Measurements from ENCODE around the gene TMUB2. TPM values are rescaled to one million over a fixed set of nuclear protein-coding genes. Genes with fewer than 3 reads are reported as not detected.

TMUB2 gene
- total and polyA plus RNA-seq, 2 of the 13 experiments (the other 11 are each of a cell fraction or from before 2014, with no cell fraction given), result 26.9 to 50.8 TPM

DNA sequence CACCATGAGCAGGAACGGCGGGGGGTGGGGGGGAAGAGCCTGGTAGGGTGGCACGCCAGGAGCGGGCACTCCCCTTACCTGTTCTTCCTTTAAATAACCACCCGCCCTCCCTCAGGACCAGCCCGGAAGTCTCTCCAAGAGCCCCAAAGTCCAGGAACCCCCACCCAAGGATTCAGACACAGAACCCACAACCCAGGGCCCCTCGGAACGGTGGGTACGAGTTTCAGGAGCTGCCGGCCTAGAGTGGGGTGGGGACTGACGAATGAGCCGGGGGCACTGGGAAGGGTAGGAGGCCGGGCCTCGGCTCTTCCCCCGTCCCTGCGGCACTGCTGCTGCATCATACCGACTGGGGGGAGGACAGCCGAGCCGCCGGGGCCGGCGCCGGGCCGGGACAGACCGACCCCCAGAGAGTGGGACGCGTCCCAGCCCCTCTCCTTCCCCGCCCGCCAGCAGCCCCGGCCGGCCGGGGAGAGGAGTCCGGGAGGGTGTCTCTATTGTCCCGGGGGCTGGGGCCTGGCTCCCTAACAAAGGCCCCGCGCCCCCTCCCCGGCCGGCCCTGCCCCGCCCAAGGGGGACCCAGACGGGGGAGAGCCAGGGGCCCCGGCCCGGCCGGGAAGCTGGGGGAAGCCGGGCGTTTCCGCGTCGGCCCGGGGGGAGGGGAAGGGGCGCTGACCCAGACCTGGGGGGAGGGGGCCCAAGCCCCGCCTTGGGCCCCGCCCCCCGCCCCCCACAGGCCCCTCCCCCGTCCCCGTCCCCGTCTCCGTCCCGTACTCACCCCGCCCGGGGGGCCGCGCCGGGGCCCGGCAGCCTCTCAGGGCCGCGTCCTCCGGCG lies 12.2 kb downstream of the TMUB2 start (continued):
- TF ChIP-seq, protein P1, sequence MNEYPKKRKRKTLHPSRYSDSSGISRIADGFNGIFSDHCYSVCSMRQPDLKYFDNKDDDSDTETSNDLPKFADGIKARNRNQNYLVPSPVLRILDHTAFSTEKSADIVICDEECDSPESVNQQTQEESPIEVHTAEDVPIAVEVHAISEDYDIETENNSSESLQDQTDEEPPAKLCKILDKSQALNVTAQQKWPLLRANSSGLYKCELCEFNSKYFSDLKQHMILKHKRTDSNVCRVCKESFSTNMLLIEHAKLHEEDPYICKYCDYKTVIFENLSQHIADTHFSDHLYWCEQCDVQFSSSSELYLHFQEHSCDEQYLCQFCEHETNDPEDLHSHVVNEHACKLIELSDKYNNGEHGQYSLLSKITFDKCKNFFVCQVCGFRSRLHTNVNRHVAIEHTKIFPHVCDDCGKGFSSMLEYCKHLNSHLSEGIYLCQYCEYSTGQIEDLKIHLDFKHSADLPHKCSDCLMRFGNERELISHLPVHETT (CRISPR knock-in tag; conservative IDR thresholded peaks at IDR 0.05), result no peak
- peak; percentile 26; the same call in 1 of the 2 replicates for TF ChIP-seq ZGPAT (CRISPR knock-in tag; IDR thresholded peaks at IDR 0.05)
- TF ChIP-seq, protein P2, sequence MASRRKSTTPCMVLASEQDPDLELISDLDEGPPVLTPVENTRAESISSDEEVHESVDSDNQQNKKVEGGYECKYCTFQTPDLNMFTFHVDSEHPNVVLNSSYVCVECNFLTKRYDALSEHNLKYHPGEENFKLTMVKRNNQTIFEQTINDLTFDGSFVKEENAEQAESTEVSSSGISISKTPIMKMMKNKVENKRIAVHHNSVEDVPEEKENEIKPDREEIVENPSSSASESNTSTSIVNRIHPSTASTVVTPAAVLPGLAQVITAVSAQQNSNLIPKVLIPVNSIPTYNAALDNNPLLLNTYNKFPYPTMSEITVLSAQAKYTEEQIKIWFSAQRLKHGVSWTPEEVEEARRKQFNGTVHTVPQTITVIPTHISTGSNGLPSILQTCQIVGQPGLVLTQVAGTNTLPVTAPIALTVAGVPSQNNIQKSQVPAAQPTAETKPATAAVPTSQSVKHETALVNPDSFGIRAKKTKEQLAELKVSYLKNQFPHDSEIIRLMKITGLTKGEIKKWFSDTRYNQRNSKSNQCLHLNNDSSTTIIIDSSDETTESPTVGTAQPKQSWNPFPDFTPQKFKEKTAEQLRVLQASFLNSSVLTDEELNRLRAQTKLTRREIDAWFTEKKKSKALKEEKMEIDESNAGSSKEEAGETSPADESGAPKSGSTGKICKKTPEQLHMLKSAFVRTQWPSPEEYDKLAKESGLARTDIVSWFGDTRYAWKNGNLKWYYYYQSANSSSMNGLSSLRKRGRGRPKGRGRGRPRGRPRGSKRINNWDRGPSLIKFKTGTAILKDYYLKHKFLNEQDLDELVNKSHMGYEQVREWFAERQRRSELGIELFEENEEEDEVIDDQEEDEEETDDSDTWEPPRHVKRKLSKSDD (CRISPR knock-in tag; IDR thresholded peaks at IDR 0.05; ENCODE audit: low read depth), result no peak
- TF ChIP-seq NFATC3 (CRISPR knock-in tag; IDR thresholded peaks at IDR 0.05), result no peak
- TF ChIP-seq TEF (CRISPR knock-in tag; IDR thresholded peaks at IDR 0.05), result no peak
- TF ChIP-seq GABPA (IDR thresholded peaks at IDR 0.05; ENCODE audit: low read depth, low read length), result peak; percentile 31
- 0 out of 2 replicates have a peak, but pooled peaks have one; percentile 38 for TF ChIP-seq GABPA (CRISPR knock-in tag; IDR thresholded peaks at IDR 0.05; ENCODE audit: low read depth)
- TF ChIP-seq KDM6A (CRISPR knock-in tag; IDR thresholded peaks at IDR 0.05; ENCODE audit: low read depth), result no peak
- TF ChIP-seq ZNF251 (CRISPR knock-in tag; IDR thresholded peaks at IDR 0.05), result no peak
- TF ChIP-seq, protein P3, sequence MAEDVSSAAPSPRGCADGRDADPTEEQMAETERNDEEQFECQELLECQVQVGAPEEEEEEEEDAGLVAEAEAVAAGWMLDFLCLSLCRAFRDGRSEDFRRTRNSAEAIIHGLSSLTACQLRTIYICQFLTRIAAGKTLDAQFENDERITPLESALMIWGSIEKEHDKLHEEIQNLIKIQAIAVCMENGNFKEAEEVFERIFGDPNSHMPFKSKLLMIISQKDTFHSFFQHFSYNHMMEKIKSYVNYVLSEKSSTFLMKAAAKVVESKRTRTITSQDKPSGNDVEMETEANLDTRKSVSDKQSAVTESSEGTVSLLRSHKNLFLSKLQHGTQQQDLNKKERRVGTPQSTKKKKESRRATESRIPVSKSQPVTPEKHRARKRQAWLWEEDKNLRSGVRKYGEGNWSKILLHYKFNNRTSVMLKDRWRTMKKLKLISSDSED (CRISPR knock-in tag; IDR thresholded peaks at IDR 0.05), result no peak
- TF ChIP-seq KLF13 (CRISPR knock-in tag; IDR thresholded peaks at IDR 0.05), result 0 out of 2 replicates have a peak, but pooled peaks have one; percentile 10
- TF ChIP-seq, protein P4, sequence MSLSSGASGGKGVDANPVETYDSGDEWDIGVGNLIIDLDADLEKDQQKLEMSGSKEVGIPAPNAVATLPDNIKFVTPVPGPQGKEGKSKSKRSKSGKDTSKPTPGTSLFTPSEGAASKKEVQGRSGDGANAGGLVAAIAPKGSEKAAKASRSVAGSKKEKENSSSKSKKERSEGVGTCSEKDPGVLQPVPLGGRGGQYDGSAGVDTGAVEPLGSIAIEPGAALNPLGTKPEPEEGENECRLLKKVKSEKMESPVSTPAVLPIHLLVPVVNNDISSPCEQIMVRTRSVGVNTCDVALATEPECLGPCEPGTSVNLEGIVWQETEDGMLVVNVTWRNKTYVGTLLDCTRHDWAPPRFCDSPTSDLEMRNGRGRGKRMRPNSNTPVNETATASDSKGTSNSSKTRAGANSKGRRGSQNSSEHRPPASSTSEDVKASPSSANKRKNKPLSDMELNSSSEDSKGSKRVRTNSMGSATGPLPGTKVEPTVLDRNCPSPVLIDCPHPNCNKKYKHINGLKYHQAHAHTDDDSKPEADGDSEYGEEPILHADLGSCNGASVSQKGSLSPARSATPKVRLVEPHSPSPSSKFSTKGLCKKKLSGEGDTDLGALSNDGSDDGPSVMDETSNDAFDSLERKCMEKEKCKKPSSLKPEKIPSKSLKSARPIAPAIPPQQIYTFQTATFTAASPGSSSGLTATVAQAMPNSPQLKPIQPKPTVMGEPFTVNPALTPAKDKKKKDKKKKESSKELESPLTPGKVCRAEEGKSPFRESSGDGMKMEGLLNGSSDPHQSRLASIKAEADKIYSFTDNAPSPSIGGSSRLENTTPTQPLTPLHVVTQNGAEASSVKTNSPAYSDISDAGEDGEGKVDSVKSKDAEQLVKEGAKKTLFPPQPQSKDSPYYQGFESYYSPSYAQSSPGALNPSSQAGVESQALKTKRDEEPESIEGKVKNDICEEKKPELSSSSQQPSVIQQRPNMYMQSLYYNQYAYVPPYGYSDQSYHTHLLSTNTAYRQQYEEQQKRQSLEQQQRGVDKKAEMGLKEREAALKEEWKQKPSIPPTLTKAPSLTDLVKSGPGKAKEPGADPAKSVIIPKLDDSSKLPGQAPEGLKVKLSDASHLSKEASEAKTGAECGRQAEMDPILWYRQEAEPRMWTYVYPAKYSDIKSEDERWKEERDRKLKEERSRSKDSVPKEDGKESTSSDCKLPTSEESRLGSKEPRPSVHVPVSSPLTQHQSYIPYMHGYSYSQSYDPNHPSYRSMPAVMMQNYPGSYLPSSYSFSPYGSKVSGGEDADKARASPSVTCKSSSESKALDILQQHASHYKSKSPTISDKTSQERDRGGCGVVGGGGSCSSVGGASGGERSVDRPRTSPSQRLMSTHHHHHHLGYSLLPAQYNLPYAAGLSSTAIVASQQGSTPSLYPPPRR (CRISPR knock-in tag; IDR thresholded peaks at IDR 0.05; ENCODE audit: borderline replicate concordance), result no peak
- no peak for TF ChIP-seq MED8 (CRISPR knock-in tag; IDR thresholded peaks at IDR 0.05; ENCODE audit: insufficient replicate concordance)

All from HepG2 (cell line).